HCT116 (cell line): ENCODE results near the gene PCARE. TPM values are rescaled to one million over a fixed set of nuclear protein-coding genes. Genes with fewer than 3 reads are reported as not detected.
A peak's percentile ranks its signal among the peaks of the same experiment; 100 is the strongest.

Source experiments
- ATAC-seq: fragments of 200-7000 bp; cut with Tn5 transposase; 2 replicates; pipeline ENCODE4 v1.9.1; 2020; ENCODE audit warnings: mild to moderate bottlenecking, moderate library complexity
- BruUV-seq: library from RNA; stranded (reverse); fragments of 400-500 nt; replicated peaks from 2 replicates; lab custom pipeline; 2021; lab: Mats Ljungman, UMichigan
- CTCF ChIA-PET: fragments of 300-600 bp; sonication (Branson Sonifier 250); formaldehyde crosslinking; loops from one replicate; lab custom pipeline; 2021; ENCODE audit warnings: antibody characterized with exemption; lab: Charles Lee
- POLR2A ChIA-PET: fragments of 300-600, 350-600 bp; sonication (Branson Sonifier 250); formaldehyde crosslinking; loops from one replicate; lab custom pipeline; 2021; ENCODE audit warnings: antibody characterized with exemption; lab: Charles Lee
- RAD21 ChIA-PET, 2 experiments: fragments of 300-600 bp; sonication (Branson Sonifier 250); formaldehyde crosslinking; loops; one replicate each; lab custom pipeline; 2023; ENCODE audit warnings: low total read pairs in 2 of 2; ENCODE audit not compliant: uncharacterized antibody in 2 of 2, unreplicated experiment in 2 of 2, low non-redundant PET in 1 of 2; lab: Charles Lee
- DNase-seq: peaks from one replicate; pipeline ENCODE4 v3.0.0-alpha.2; 2010; ENCODE audit warnings: low read depth, low spot score
- H2AFZ ChIP-seq: fragments of 200-600 bp; shearing (Covaris generic), sonication (generic); 2 replicates; pipeline ENCODE4 v1.6.1; 2017; ENCODE audit warnings: low read depth, mixed run types, mixed read lengths, antibody characterized with exemption, low read length; ENCODE audit not compliant: poor library complexity, severe bottlenecking
- H3K27ac ChIP-seq: 2 replicates; pipeline ENCODE4 v1.5.1; 2012; ENCODE audit warnings: low read depth, low read length
- H3K27me3 ChIP-seq: fragments of 200-600 bp; sonication (generic); 2 replicates; pipeline ENCODE4 v1.6.1; 2016; ENCODE audit warnings: mixed run types, low read length, mixed read lengths; ENCODE audit not compliant: insufficient read depth
- H3K36me3 ChIP-seq, 2 experiments: fragments of 200-500 bp in 1 of 2; fragments of 200-600 bp in 1 of 2; sonication (Bioruptor generic) in 1 of 2; sonication (generic) in 1 of 2; 2 replicates each; pipeline versions ENCODE4 v1.5.1 to v1.6.1; 2014 to 2016; ENCODE audit warnings: low read length in 2 of 2, inconsistent platforms in 1 of 2, mixed read lengths in 1 of 2, mixed run types in 1 of 2; ENCODE audit not compliant: insufficient read depth in 2 of 2, control insufficient read depth in 1 of 2
- H3K4me1 ChIP-seq, 2 experiments: fragments of 200-600 bp in 1 of 2; sonication (generic) in 1 of 2; 2 replicates each; pipeline versions ENCODE4 v1.5.1 to v1.6.1; 2012 to 2017; ENCODE audit warnings: low read length in 2 of 2, inconsistent platforms in 1 of 2, mild to moderate bottlenecking in 1 of 2, mixed read lengths in 1 of 2, mixed run types in 1 of 2, moderate library complexity in 1 of 2; ENCODE audit not compliant: insufficient read depth in 2 of 2, control insufficient read depth in 1 of 2
- H3K4me2 ChIP-seq: fragments of 200-600 bp; sonication (generic); 2 replicates; pipeline ENCODE4 v1.6.1; 2017; ENCODE audit warnings: mixed run types, low read length, mixed read lengths
- H3K4me3 ChIP-seq, 2 experiments: fragments of 200-600 bp in 1 of 2; sonication (generic) in 1 of 2; replicated peaks in 1 of 2; 2 replicates each; pipeline ENCODE4 v1.5.1; 2011 to 2016; ENCODE audit warnings: low read length in 2 of 2, control low read depth in 1 of 2, low read depth in 1 of 2, mild to moderate bottlenecking in 1 of 2, mixed read lengths in 1 of 2, mixed run types in 1 of 2
- H3K79me2 ChIP-seq: fragments of 200-600 bp; sonication (generic); 2 replicates; pipeline ENCODE4 v1.6.1; 2017; ENCODE audit warnings: mild to moderate bottlenecking, mixed run types, low read length, moderate library complexity, mixed read lengths; ENCODE audit not compliant: insufficient read depth
- H3K9ac ChIP-seq: fragments of 200-600 bp; sonication (generic); 2 replicates; pipeline ENCODE4 v1.6.1; 2016; ENCODE audit warnings: low read length, mixed read lengths
- H3K9me2 ChIP-seq: fragments of 200-600 bp; sonication (generic), shearing (Covaris generic); 2 replicates; pipeline ENCODE4 v1.6.1; 2017; ENCODE audit warnings: mixed run types, mild to moderate bottlenecking, moderate library complexity; ENCODE audit not compliant: insufficient read depth
- H3K9me3 ChIP-seq, 2 experiments: fragments of 200-500 bp in 1 of 2; fragments of 200-600 bp in 1 of 2; sonication (Bioruptor generic) in 1 of 2; sonication (generic) in 1 of 2; 2 replicates each; pipeline ENCODE4 v1.6.1; 2014 to 2017; ENCODE audit warnings: low read length in 2 of 2, mixed read lengths in 2 of 2, inconsistent platforms in 1 of 2, low read depth in 1 of 2, mild to moderate bottlenecking in 1 of 2, mixed run types in 1 of 2, moderate library complexity in 1 of 2; ENCODE audit not compliant: control insufficient read depth in 1 of 2, insufficient read depth in 1 of 2
- H4K20me1 ChIP-seq: fragments of 200-600 bp; sonication (generic), shearing (Covaris generic); 2 replicates; pipeline ENCODE4 v1.6.1; 2017; ENCODE audit warnings: mixed run types, mild to moderate bottlenecking, moderate library complexity; ENCODE audit not compliant: insufficient read depth
- CBX3 ChIP-seq: IDR thresholded peaks from 2 replicates; pipeline ENCODE4 v1.6.1; 2012; ENCODE audit warnings: low read depth
- EGR1 ChIP-seq: IDR thresholded peaks from 2 replicates; pipeline ENCODE4 v1.6.1; 2012; ENCODE audit warnings: low read depth
- FOSL1 ChIP-seq: IDR thresholded peaks from 2 replicates; pipeline ENCODE4 v1.6.1; 2012; ENCODE audit warnings: low read depth
- MAX ChIP-seq: IDR thresholded peaks from 2 replicates; pipeline ENCODE4 v1.6.1; 2012
- RAD21 ChIP-seq: IDR thresholded peaks from 2 replicates; pipeline ENCODE4 v1.6.1; 2012; ENCODE audit warnings: low read depth, mild to moderate bottlenecking
- REST ChIP-seq: IDR thresholded peaks from 2 replicates; pipeline ENCODE4 v1.6.1; 2012; ENCODE audit warnings: low read depth
- SP1 ChIP-seq: IDR thresholded peaks from 2 replicates; pipeline ENCODE4 v1.6.1; 2012; ENCODE audit warnings: low read depth
- TCF7L2 ChIP-seq: IDR thresholded peaks from 2 replicates; pipeline ENCODE4 v1.7.0; 2011; ENCODE audit warnings: borderline replicate concordance, inconsistent platforms; ENCODE audit not compliant: insufficient read depth, insufficient read length; ENCODE audit errors: extremely low read depth
- intact Hi-C: fragments of 100-400 bp; cut with micrococcal nuclease; formaldehyde crosslinking; loops from 2 replicates; pipeline ENCODE4 v1.10.0; 2022
- total RNA-seq: library from RNA; stranded (reverse); gene quantifications from one replicate; pipeline ENCODE4 v1.2.1, GENCODE V29; 2021; ENCODE audit not compliant: unreplicated experiment

PCARE gene
- total RNA-seq, 1 experiment from 2014 or later: not detected

- peak; percentile 7; the same call in 1 of the 2 replicates for ATAC-seq
- H3K27ac ChIP-seq: no peak overlapping the region
Measured at GRCh38 chr2:29113027-29113686, 38.8 kb upstream of the PCARE start.

More at GRCh38 chr2:29113027-29113686, 38.8 kb upstream of the PCARE start:
- TF ChIP-seq RAD21 (no peak), TCF7L2 (no peak), REST (no peak), MAX (peak; percentile 48), EGR1 (no peak), FOSL1 (peak; percentile 14; the same call in 1 of the 2 replicates), SP1 (peak; percentile 31; the same call in 1 of the 2 replicates), CBX3 (0 out of 2 replicates have a peak, but pooled peaks have one; percentile 10)
- BruUV-seq: no TSS peak
- Histone ChIP-seq H3K4me1 (peaks cover 26 to 70% of the 10 kb centered on the region in 2 experiments), H3K4me2 (peak overlapping the region; percentile 77), H4K20me1 (no peaks in the 10 kb centered on the region), H3K4me3 (no peak overlapping the region; a peak in 1 of 4 replicates), H2AFZ (peak overlapping the region; percentile 74), H3K36me3 (no peaks in the 10 kb centered on the region), H3K27me3 (no peaks in the 10 kb centered on the region), H3K9me3 (no peaks in the 10 kb centered on the region), H3K79me2 (peaks cover 18% of the 10 kb centered on the region), H3K9ac (peak overlapping the region; percentile 69), H3K9me2 (no peaks in the 10 kb centered on the region)
- intact Hi-C loops: no loop called here
- DNase-seq: peak; percentile 51
- RAD21 ChIA-PET: no interaction called here
- CTCF ChIA-PET: no interaction called here
- POLR2A ChIA-PET: interaction anchor here (1.0 to 2.5 kb wide), 5 partner anchors 9 to 22 kb away, joined by 3 to 14 read pairs (median 3); no protein-coding TSS in a partner anchor
